ENCODE results near the gene ARHGAP32.

The ARHGAP32 gene

DNA sequence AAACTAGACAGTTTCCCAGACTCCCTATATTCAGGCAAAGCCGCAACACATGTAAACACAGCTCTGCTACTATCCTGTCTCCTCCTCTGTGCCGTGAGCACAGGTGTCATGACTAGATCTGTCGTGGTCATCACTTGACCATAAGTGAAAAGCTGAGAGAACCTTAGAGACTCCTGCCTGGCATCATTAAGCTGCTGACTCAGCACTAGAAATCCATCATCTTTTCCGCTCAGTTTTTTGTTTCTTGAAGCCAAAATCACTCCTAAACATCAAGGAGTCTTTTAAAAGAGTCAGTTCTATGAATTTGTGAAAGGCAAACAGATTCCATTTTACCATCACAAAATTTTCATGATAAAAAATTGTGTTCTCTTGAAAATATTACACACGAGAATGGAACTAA lies 147.0 kb downstream of the ARHGAP32 start:
- no peaks in the 10 kb centered on the region for H3K4me1 ChIP-seq (ENCODE audit: control insufficient read depth, insufficient read depth, low read length)
- H3K9me3 ChIP-seq (ENCODE audit: control insufficient read depth, low read length) = no peaks in the 10 kb centered on the region
- no peaks in the 10 kb centered on the region for H3K27me3 ChIP-seq (ENCODE audit: control insufficient read depth, insufficient read depth, low read length, poor library complexity, severe bottlenecking)
- WGBS, 2 experiments = 92 to 96% methylated on average over 4 to 5 of the region's 5 CpGs
- no peaks in the 10 kb centered on the region for H3K36me3 ChIP-seq (ENCODE audit: control insufficient read depth, insufficient read depth, low read length)
- H3K4me3 ChIP-seq (ENCODE audit: insufficient read depth, low read depth, low read length) = no peak overlapping the region
- H3K27ac ChIP-seq (ENCODE audit: insufficient read depth, low read depth, low read length, poor library complexity, severe bottlenecking) = no peak overlapping the region

GRCh38 chr11:129042503-129042902 lies 149.6 kb downstream of the ARHGAP32 start:
- no peaks in the 10 kb centered on the region for H3K4me1 ChIP-seq (ENCODE audit: control insufficient read depth, insufficient read depth, low read length)
- no peaks in the 10 kb centered on the region for H3K9me3 ChIP-seq (ENCODE audit: control insufficient read depth, low read length)
- H3K4me3 ChIP-seq (ENCODE audit: insufficient read depth, low read depth, low read length) = no peak overlapping the region
- WGBS, 2 experiments = 86 to 100% methylated on average over 1 to 3 of the region's 4 CpGs
- H3K36me3 ChIP-seq (ENCODE audit: control insufficient read depth, insufficient read depth, low read length) = peaks cover 6% of the 10 kb centered on the region
- H3K27ac ChIP-seq (ENCODE audit: insufficient read depth, low read depth, low read length, poor library complexity, severe bottlenecking) = no peak overlapping the region
- no peaks in the 10 kb centered on the region for H3K27me3 ChIP-seq (ENCODE audit: control insufficient read depth, insufficient read depth, low read length, poor library complexity, severe bottlenecking)

DNA sequence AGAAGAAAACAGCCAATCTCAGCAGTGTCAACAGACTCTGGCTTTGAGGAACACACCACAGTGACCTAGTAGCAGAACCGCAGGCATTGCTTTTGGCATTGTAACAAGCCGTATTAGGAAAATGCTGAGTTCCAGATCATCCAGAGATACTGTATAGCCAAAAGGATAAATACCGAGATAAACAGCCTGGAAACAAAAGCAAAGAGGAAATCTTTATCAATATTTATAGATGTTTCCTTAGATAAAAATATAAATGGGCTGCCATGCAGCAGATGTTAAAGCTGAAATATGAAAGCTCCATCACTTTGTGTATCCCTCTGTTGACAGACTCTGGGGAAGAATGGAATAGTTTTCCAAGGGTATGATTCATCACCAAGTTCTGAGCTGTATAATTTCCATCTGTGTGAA lies 150.5 kb downstream of the ARHGAP32 start:
- H3K36me3 ChIP-seq (ENCODE audit: control insufficient read depth, insufficient read depth, low read length) = peaks cover 6% of the 10 kb centered on the region
- no peaks in the 10 kb centered on the region for H3K27me3 ChIP-seq (ENCODE audit: control insufficient read depth, insufficient read depth, low read length, poor library complexity, severe bottlenecking)
- no peak overlapping the region for H3K27ac ChIP-seq (ENCODE audit: insufficient read depth, low read depth, low read length, poor library complexity, severe bottlenecking)
- H3K4me1 ChIP-seq (ENCODE audit: control insufficient read depth, insufficient read depth, low read length) = no peaks in the 10 kb centered on the region
- no peaks in the 10 kb centered on the region for H3K9me3 ChIP-seq (ENCODE audit: control insufficient read depth, low read length)
- WGBS, 2 experiments = 94 to 98% methylated on average over 3 of the region's 3 CpGs
- no peak overlapping the region for H3K4me3 ChIP-seq (ENCODE audit: insufficient read depth, low read depth, low read length)

- Histone ChIP-seq H3K27ac (ENCODE audit: insufficient read depth, low read depth, low read length, poor library complexity, severe bottlenecking) (no peak overlapping the region), H3K36me3 (ENCODE audit: control insufficient read depth, insufficient read depth, low read length) (peaks cover 6% of the 10 kb centered on the region), H3K9me3 (ENCODE audit: control insufficient read depth, low read length) (no peaks in the 10 kb centered on the region), H3K4me3 (ENCODE audit: insufficient read depth, low read depth, low read length) (no peak overlapping the region), H3K27me3 (ENCODE audit: control insufficient read depth, insufficient read depth, low read length, poor library complexity, severe bottlenecking) (no peaks in the 10 kb centered on the region), H3K4me1 (ENCODE audit: control insufficient read depth, insufficient read depth, low read length) (no peaks in the 10 kb centered on the region)
These were observed 151.2 kb downstream of the ARHGAP32 start for GRCh38 chr11:129040934-129041333.

- no peaks in the 10 kb centered on the region for H3K27me3 ChIP-seq (ENCODE audit: control insufficient read depth, insufficient read depth, low read length, poor library complexity, severe bottlenecking)
- H3K27ac ChIP-seq (ENCODE audit: insufficient read depth, low read depth, low read length, poor library complexity, severe bottlenecking) = no peak overlapping the region
- peaks cover 6% of the 10 kb centered on the region for H3K36me3 ChIP-seq (ENCODE audit: control insufficient read depth, insufficient read depth, low read length)
- H3K4me3 ChIP-seq (ENCODE audit: insufficient read depth, low read depth, low read length) = no peak overlapping the region
- no peaks in the 10 kb centered on the region for H3K9me3 ChIP-seq (ENCODE audit: control insufficient read depth, low read length)
- H3K4me1 ChIP-seq (ENCODE audit: control insufficient read depth, insufficient read depth, low read length) = no peaks in the 10 kb centered on the region
- WGBS, 2 experiments = 94 to 100% methylated on average over 2 of the region's 2 CpGs
These were observed 156.9 kb downstream of the ARHGAP32 start for GRCh38 chr11:129035244-129035643.

- Histone ChIP-seq H3K36me3 (ENCODE audit: control insufficient read depth, insufficient read depth, low read length) (peaks cover 6% of the 10 kb centered on the region), H3K9me3 (ENCODE audit: control insufficient read depth, low read length) (no peaks in the 10 kb centered on the region), H3K4me1 (ENCODE audit: control insufficient read depth, insufficient read depth, low read length) (no peaks in the 10 kb centered on the region), H3K27me3 (ENCODE audit: control insufficient read depth, insufficient read depth, low read length, poor library complexity, severe bottlenecking) (no peaks in the 10 kb centered on the region), H3K4me3 (ENCODE audit: insufficient read depth, low read depth, low read length) (no peak overlapping the region), H3K27ac (ENCODE audit: insufficient read depth, low read depth, low read length, poor library complexity, severe bottlenecking) (no peak overlapping the region)
- WGBS, 2 experiments = 90 to 93% methylated on average over 1 of the region's 1 CpG
These were observed 158.1 kb downstream of the ARHGAP32 start for GRCh38 chr11:129034001-129034400.

GRCh38 chr11:129023968-129024676 lies 168.0 kb downstream of the ARHGAP32 start:
- 21 to 25% methylated on average over 2 of the region's 2 CpGs for WGBS, 2 experiments
- Histone ChIP-seq H3K9me3 (ENCODE audit: control insufficient read depth, low read length) (no peaks in the 10 kb centered on the region), H3K36me3 (ENCODE audit: control insufficient read depth, insufficient read depth, low read length) (no peaks in the 10 kb centered on the region), H3K27me3 (ENCODE audit: control insufficient read depth, insufficient read depth, low read length, poor library complexity, severe bottlenecking) (no peaks in the 10 kb centered on the region), H3K27ac (ENCODE audit: insufficient read depth, low read depth, low read length, poor library complexity, severe bottlenecking) (no peak overlapping the region), H3K4me3 (ENCODE audit: insufficient read depth, low read depth, low read length) (no peak overlapping the region), H3K4me1 (ENCODE audit: control insufficient read depth, insufficient read depth, low read length) (peaks cover 4% of the 10 kb centered on the region)

DNA sequence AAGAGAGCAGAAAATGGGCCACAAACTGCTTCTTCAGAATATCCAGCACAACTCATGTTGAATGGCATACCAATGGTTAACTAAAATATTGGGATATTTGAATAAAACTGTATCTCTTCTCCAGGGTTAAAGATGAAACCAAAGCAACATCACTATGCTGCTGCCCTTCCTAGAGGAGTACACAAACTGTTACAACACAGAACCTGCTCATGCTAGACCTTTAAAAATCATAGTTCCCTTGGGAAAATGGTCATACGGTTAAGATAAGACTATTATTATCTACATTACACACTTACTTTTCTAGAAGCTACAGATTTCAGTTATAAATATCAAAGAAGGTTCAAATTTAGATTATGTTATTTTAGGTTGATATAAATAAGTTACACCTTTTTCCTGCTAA lies 170.8 kb downstream of the ARHGAP32 start:
- WGBS, 2 experiments = 100% methylated on average over 1 of the region's 1 CpG; no CpG with 5 or more reads in 1 of the 2 experiments
- peaks cover 4% of the 10 kb centered on the region for H3K4me1 ChIP-seq (ENCODE audit: control insufficient read depth, insufficient read depth, low read length)
- H3K9me3 ChIP-seq (ENCODE audit: control insufficient read depth, low read length) = no peaks in the 10 kb centered on the region
- H3K27me3 ChIP-seq (ENCODE audit: control insufficient read depth, insufficient read depth, low read length, poor library complexity, severe bottlenecking) = no peaks in the 10 kb centered on the region
- no peak overlapping the region for H3K4me3 ChIP-seq (ENCODE audit: insufficient read depth, low read depth, low read length)
- no peaks in the 10 kb centered on the region for H3K36me3 ChIP-seq (ENCODE audit: control insufficient read depth, insufficient read depth, low read length)
- no peak overlapping the region for H3K27ac ChIP-seq (ENCODE audit: insufficient read depth, low read depth, low read length, poor library complexity, severe bottlenecking)

GRCh38 chr11:129018991-129019390 lies 173.1 kb downstream of the ARHGAP32 start:
- no peak overlapping the region for H3K4me3 ChIP-seq (ENCODE audit: insufficient read depth, low read depth, low read length)
- H3K4me1 ChIP-seq (ENCODE audit: control insufficient read depth, insufficient read depth, low read length) = peaks cover under 1% of the 10 kb centered on the region
- 90% methylated on average over 2 of the region's 2 CpGs; no CpG with 5 or more reads in 1 of the 2 experiments for WGBS, 2 experiments
- no peak overlapping the region for H3K27ac ChIP-seq (ENCODE audit: insufficient read depth, low read depth, low read length, poor library complexity, severe bottlenecking)
- H3K9me3 ChIP-seq (ENCODE audit: control insufficient read depth, low read length) = no peaks in the 10 kb centered on the region
- H3K27me3 ChIP-seq (ENCODE audit: control insufficient read depth, insufficient read depth, low read length, poor library complexity, severe bottlenecking) = no peaks in the 10 kb centered on the region
- H3K36me3 ChIP-seq (ENCODE audit: control insufficient read depth, insufficient read depth, low read length) = no peaks in the 10 kb centered on the region

DNA sequence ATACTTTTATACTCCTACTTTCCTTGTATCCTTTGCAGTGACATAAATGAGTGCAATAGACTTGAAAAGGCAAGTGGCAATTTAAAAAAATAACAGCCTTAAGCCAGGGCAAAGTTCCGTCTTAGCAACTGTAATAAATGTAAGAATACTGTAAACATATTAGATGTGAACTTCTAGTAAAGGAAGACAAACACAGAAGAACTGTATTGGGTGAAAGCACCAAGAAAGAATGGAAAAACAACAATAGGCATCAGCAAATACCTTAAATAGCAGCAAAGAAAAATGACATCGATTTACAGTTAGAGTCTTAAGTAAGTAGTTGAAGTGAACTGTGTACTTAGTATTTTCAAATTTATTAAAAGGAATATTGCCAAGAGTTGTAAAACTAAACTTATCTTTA lies 174.0 kb downstream of the ARHGAP32 start:
- Histone ChIP-seq H3K27me3 (ENCODE audit: control insufficient read depth, insufficient read depth, low read length, poor library complexity, severe bottlenecking) (no peaks in the 10 kb centered on the region), H3K4me1 (ENCODE audit: control insufficient read depth, insufficient read depth, low read length) (no peaks in the 10 kb centered on the region), H3K9me3 (ENCODE audit: control insufficient read depth, low read length) (no peaks in the 10 kb centered on the region), H3K27ac (ENCODE audit: insufficient read depth, low read depth, low read length, poor library complexity, severe bottlenecking) (no peak overlapping the region), H3K4me3 (ENCODE audit: insufficient read depth, low read depth, low read length) (no peak overlapping the region), H3K36me3 (ENCODE audit: control insufficient read depth, insufficient read depth, low read length) (no peaks in the 10 kb centered on the region)
- 100% methylated on average over 2 of the region's 2 CpGs; no CpG with 5 or more reads in 1 of the 2 experiments for WGBS, 2 experiments

Data from ectodermal cell (in vitro differentiated cells).